ENCODE measurements around the gene CYTH3. TPM values are rescaled to one million over a fixed set of nuclear protein-coding genes. Genes with fewer than 3 reads are reported as not detected.

Gene CYTH3
- total RNA-seq, 1 experiment from 2014 or later: 47.8 TPM

DNA sequence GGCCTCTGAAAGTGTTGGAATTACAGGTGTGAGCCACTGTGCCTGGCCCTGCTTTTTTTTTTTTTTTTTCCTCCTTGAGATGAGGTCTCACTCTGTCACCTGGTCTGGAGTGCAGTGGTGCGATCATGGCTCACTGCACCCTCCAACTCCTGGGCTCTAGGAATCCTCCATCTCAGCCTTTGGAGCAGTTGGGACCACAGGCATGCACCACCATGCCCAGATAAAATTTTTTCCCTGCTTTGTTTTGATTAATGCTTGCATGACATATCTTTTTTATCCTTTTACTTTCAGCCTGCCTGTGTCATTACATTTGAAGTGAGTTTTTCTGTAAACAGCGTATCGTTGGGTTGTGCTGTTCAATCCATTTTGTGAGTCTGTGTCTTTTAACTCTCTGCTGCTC, 144.2 kb downstream of the CYTH3 start:
- Histone ChIP-seq H3K27ac (no peak overlapping the region), H3K36me3 (peaks cover 59% of the 10 kb centered on the region)

DNA sequence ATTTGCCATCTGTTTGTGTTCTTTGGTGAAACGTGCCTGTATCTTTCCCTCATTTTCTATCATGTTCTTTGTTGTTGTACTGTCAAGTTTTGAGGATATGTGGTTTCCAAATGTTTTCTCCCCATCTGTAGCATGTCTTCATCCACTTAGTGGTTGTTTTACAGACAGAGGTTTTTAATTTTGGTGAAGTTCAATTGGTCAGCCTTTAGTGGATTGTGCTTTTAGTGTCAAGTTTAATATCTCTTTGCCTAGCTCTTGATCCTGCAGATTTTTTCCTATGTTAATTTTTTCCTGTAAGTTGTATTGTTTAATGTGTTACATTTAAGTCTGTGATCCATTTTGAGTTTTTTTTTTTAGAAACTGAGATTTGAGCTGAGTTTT, 145.3 kb downstream of the CYTH3 start:
- no peak for DNase-seq (ENCODE audit: low read depth in 1 of 2, low spot score in 2 of 2)
- H3K4me3 ChIP-seq: no peak overlapping the region
- peaks cover 59% of the 10 kb centered on the region for H3K36me3 ChIP-seq
- no peak overlapping the region for H3K27ac ChIP-seq
- H3K4me1 ChIP-seq (replicated peaks): no peaks in the 10 kb centered on the region
- no peaks in the 10 kb centered on the region for H3K27me3 ChIP-seq (replicated peaks)
- H3K9me3 ChIP-seq (replicated peaks): 0 out of 2 replicates have a peak, but pooled peaks cover 4% of the 10 kb centered on the region

More for the DNA sequence above, 144.2 kb downstream of the CYTH3 start:
- no peaks in the 10 kb centered on the region for H3K4me1 ChIP-seq (replicated peaks)
- H3K4me3 ChIP-seq: no peak overlapping the region
- H3K9me3 ChIP-seq (replicated peaks): 0 out of 2 replicates have a peak, but pooled peaks cover 4% of the 10 kb centered on the region
- no peaks in the 10 kb centered on the region for H3K27me3 ChIP-seq (replicated peaks)
- DNase-seq (ENCODE audit: low read depth in 1 of 2, low spot score in 2 of 2): no peak

DNA sequence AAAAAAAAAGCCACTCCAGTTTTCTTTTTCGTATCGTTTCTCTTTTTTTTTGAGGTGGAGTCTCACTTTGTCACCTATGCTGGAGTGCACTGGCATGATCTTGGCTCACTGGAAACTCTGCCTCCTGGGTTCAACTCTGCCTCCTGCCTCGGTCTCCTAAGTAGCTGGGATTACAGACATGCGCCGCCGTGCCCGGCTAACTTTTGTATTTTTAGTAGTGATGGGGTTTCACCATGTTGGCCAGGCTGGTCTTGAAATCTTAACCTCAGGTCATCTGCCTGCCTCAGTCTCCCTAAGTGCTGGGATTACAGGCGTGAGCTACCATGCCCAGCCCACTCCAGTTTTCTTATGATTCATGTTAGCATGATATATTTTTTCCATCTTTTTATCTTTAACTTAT, 148.6 kb downstream of the CYTH3 start:
- no peaks in the 10 kb centered on the region for H3K4me1 ChIP-seq (replicated peaks)
- peaks cover 10% of the 10 kb centered on the region; the same call in 1 of the 2 replicates for H3K9me3 ChIP-seq (replicated peaks)
- DNase-seq (ENCODE audit: low read depth in 1 of 2, low spot score in 2 of 2): no peak
- H3K27me3 ChIP-seq (replicated peaks): no peaks in the 10 kb centered on the region
- peaks cover 64% of the 10 kb centered on the region for H3K36me3 ChIP-seq
- H3K27ac ChIP-seq: no peak overlapping the region
- H3K4me3 ChIP-seq: no peak overlapping the region

DNA sequence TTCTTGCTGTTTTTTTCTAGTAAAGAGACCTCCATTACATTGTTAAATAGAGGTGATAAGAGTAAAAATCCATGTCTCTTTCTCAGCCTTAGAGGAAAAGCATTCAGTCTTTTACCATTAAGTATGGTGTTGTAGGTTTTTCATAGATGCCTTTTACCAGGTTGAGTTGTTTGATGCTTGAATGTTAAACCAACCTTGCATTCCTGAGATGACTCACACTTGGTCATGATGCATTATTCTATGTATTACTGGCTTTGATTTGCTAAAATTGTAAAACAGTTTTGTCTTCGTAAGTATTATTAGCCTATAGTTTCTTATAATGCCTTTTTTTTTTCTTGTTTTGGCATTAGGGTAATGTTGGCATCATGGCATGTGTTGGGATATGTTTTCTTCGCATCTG, 151.3 kb downstream of the CYTH3 start:
- no peak for DNase-seq (ENCODE audit: low read depth in 1 of 2, low spot score in 2 of 2)
- Histone ChIP-seq H3K27me3 (replicated peaks) (no peaks in the 10 kb centered on the region), H3K4me1 (replicated peaks) (no peaks in the 10 kb centered on the region), H3K27ac (no peak overlapping the region), H3K4me3 (no peak overlapping the region), H3K36me3 (peaks cover 70% of the 10 kb centered on the region), H3K9me3 (replicated peaks) (peaks cover 10% of the 10 kb centered on the region; the same call in 1 of the 2 replicates)

DNA sequence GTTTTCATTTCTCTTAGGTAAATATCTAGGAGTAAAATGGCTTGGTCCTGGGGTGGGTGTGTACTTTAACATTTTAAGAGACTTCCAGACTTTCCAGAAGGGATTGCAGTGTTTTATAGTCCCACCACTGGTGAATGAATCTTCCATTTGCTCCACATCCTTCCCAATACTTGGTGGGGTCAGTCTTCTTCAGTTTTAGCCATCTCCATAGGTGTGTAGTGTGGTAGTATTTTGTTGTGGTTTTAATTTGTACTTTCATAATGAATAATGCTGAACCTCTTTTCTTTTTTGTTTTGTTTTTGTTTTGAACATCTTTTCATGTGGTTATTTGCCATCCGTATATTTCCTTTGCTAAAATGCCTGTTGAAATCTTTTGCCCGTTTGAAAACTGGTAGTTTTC, 154.9 kb downstream of the CYTH3 start:
- no peak for DNase-seq (ENCODE audit: low read depth in 1 of 2, low spot score in 2 of 2)
- Histone ChIP-seq H3K27me3 (replicated peaks) (no peaks in the 10 kb centered on the region), H3K4me1 (replicated peaks) (no peaks in the 10 kb centered on the region), H3K27ac (no peak overlapping the region), H3K36me3 (peaks cover 70% of the 10 kb centered on the region), H3K4me3 (no peak overlapping the region), H3K9me3 (replicated peaks) (peaks cover 6% of the 10 kb centered on the region; the same call in 1 of the 2 replicates)

DNA sequence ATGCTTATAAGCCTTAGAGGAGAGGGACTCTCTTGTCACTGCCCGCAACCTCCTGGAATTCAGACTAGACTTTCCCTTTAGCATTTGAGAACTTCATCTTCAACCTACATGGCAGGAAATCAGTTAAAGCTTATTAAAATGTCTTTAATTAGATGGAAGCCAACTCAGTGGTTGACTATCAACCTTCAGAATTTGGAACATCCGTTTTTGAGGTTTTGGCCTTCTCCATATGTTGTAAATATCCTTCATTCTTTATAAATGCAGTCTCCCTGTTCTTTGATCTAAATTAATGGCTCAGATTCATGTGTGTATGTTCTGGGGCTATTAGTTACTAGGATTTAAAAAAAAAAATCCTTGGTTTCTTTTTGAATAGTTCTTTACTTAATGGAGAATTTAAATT, 156.2 kb downstream of the CYTH3 start:
- no peaks in the 10 kb centered on the region for H3K27me3 ChIP-seq (replicated peaks)
- no peak overlapping the region for H3K4me3 ChIP-seq
- no peak for DNase-seq (ENCODE audit: low read depth in 1 of 2, low spot score in 2 of 2)
- H3K36me3 ChIP-seq: peaks cover 65% of the 10 kb centered on the region
- H3K9me3 ChIP-seq (replicated peaks): peaks cover 6% of the 10 kb centered on the region; the same call in 1 of the 2 replicates
- H3K4me1 ChIP-seq (replicated peaks): no peaks in the 10 kb centered on the region
- H3K27ac ChIP-seq: no peak overlapping the region

Other genes with a start within 250 kb of the CYTH3 start
- gene ANKRD61, start 241.2 kb downstream of the CYTH3 start, total RNA-seq (2014; rRNA removed; shearing (Covaris generic)): 0.42 TPM in 1 of 2 replicates, not detected in the other
- 81.1 and 134 TPM in 2 replicates for gene EIF2AK1, start 213.4 kb downstream of the CYTH3 start, total RNA-seq (2014; rRNA removed; shearing (Covaris generic))
- gene USP42, start 167.7 kb downstream of the CYTH3 start, total RNA-seq (2014; rRNA removed; shearing (Covaris generic)): 3.2 and 5.0 TPM in 2 replicates
- gene FAM220A, start 76.3 kb upstream of the CYTH3 start, total RNA-seq (2014; rRNA removed; shearing (Covaris generic)): 27.8 and 29.5 TPM in 2 replicates
- 76.4 and 77.8 TPM in 2 replicates for gene RAC1, start 101.9 kb upstream of the CYTH3 start, total RNA-seq (2014; rRNA removed; shearing (Covaris generic))
- gene DAGLB, start 175.3 kb upstream of the CYTH3 start, total RNA-seq (2014; rRNA removed; shearing (Covaris generic)): 21.6 and 23.4 TPM in 2 replicates
- 200 and 294 TPM in 2 replicates for gene KDELR2, start 211.5 kb upstream of the CYTH3 start, total RNA-seq (2014; rRNA removed; shearing (Covaris generic))